H9 (cell line): ENCODE measurements around the gene AK5. TPM values are rescaled to one million over a fixed set of nuclear protein-coding genes. Genes with fewer than 3 reads are reported as not detected.
A peak's percentile ranks its signal among the peaks of the same experiment; 100 is the strongest.

Experiments used
- DNase-seq: peaks from one replicate; pipeline ENCODE4 v3.0.0-alpha.2; 2017
- H2AFZ ChIP-seq: one replicate; pipeline ENCODE4 v1.6.1; 2013; ENCODE audit warnings: mild to moderate bottlenecking, low read length, control low read depth, moderate library complexity
- H2AK5ac ChIP-seq: 2 replicates; pipeline ENCODE4 v1.6.1; 2013; ENCODE audit warnings: low read length, control low read depth, mixed read lengths; ENCODE audit not compliant: insufficient read length
- H2BK120ac ChIP-seq: one replicate; pipeline ENCODE4 v1.6.1; 2013; ENCODE audit warnings: low read depth, mild to moderate bottlenecking, low read length, control low read depth, inconsistent platforms; ENCODE audit not compliant: poor library complexity, severe bottlenecking
- H2BK12ac ChIP-seq: 2 replicates; pipeline ENCODE4 v1.6.1; 2013; ENCODE audit warnings: low read length, control low read depth, mixed read lengths, low read depth; ENCODE audit not compliant: insufficient read length
- H2BK15ac ChIP-seq: 2 replicates; pipeline ENCODE4 v1.6.1; 2013; ENCODE audit warnings: low read depth, low read length, control low read depth
- H2BK20ac ChIP-seq: one replicate; pipeline ENCODE4 v1.6.1; 2013; ENCODE audit warnings: low read depth, mild to moderate bottlenecking, low read length, control low read depth, inconsistent platforms; ENCODE audit not compliant: poor library complexity, severe bottlenecking
- H2BK5ac ChIP-seq: 2 replicates; pipeline ENCODE4 v1.6.1; 2013; ENCODE audit warnings: low read length, control low read depth, mixed read lengths; ENCODE audit not compliant: insufficient read length
- H3K14ac ChIP-seq: 2 replicates; pipeline ENCODE4 v1.6.1; 2013; ENCODE audit warnings: low read length, control low read depth; ENCODE audit not compliant: insufficient read depth
- H3K18ac ChIP-seq: 2 replicates; pipeline ENCODE4 v1.6.1; 2013; ENCODE audit warnings: low read depth, mild to moderate bottlenecking, mixed read lengths, low read length, control low read depth; ENCODE audit not compliant: insufficient read length
- H3K23ac ChIP-seq: 2 replicates; pipeline ENCODE4 v1.6.1; 2013; ENCODE audit warnings: low read length, control low read depth, mixed read lengths, low read depth; ENCODE audit not compliant: insufficient read length
- H3K23me2 ChIP-seq: 2 replicates; pipeline ENCODE4 v1.6.1; 2013; ENCODE audit warnings: low read depth, mild to moderate bottlenecking, mixed read lengths, low read length, control low read depth; ENCODE audit not compliant: insufficient read length, poor library complexity, severe bottlenecking
- H3K27ac ChIP-seq: 2 replicates; pipeline ENCODE4 v1.5.1; 2013; ENCODE audit warnings: low read length, control low read depth, mixed read lengths, low read depth; ENCODE audit not compliant: insufficient read length
- H3K27me3 ChIP-seq: 2 replicates; pipeline ENCODE4 v1.6.1; 2013; ENCODE audit warnings: low read length, control low read depth, inconsistent platforms; ENCODE audit not compliant: insufficient read depth
- H3K4ac ChIP-seq: 2 replicates; pipeline ENCODE4 v1.6.1; 2013; ENCODE audit warnings: low read depth, mild to moderate bottlenecking, control low read depth, inconsistent platforms, low read length, moderate library complexity
- H3K4me1 ChIP-seq: 2 replicates; pipeline ENCODE4 v1.6.1; 2013; ENCODE audit warnings: low read length, control low read depth, inconsistent platforms; ENCODE audit not compliant: insufficient read depth
- H3K4me2 ChIP-seq: 2 replicates; pipeline ENCODE4 v1.6.1; 2013; ENCODE audit warnings: low read length, control low read depth, mixed read lengths; ENCODE audit not compliant: insufficient read length, insufficient read depth
- H3K56ac ChIP-seq: 2 replicates; pipeline ENCODE4 v1.6.1; 2013; ENCODE audit warnings: low read depth, mild to moderate bottlenecking, mixed read lengths, low read length, control low read depth; ENCODE audit not compliant: insufficient read length
- H3K79me1 ChIP-seq: 2 replicates; pipeline ENCODE4 v1.6.1; 2013; ENCODE audit warnings: low read depth, mild to moderate bottlenecking, moderate library complexity, low read length, control low read depth, inconsistent platforms; ENCODE audit not compliant: insufficient read depth, poor library complexity, severe bottlenecking
- H3K79me2 ChIP-seq: 2 replicates; pipeline ENCODE4 v1.6.1; 2013; ENCODE audit warnings: low read length, control low read depth, inconsistent platforms; ENCODE audit not compliant: insufficient read depth
- H3K9ac ChIP-seq: 2 replicates; pipeline ENCODE4 v1.6.1; 2013; ENCODE audit warnings: low read length, control low read depth, mixed read lengths; ENCODE audit not compliant: insufficient read length; ENCODE audit errors: extremely low read depth
- H3K9me3 ChIP-seq: one replicate; pipeline ENCODE4 v1.6.1; 2013; ENCODE audit warnings: low read depth, low read length, inconsistent platforms; ENCODE audit not compliant: control insufficient read depth
- H3T11ph ChIP-seq: one replicate; pipeline ENCODE4 v1.6.1; 2013; ENCODE audit warnings: mild to moderate bottlenecking, low read length, control low read depth, inconsistent platforms
- H4K20me1 ChIP-seq: one replicate; pipeline ENCODE4 v1.6.1; 2013; ENCODE audit not compliant: control insufficient read depth, insufficient read length, insufficient read depth
- H4K5ac ChIP-seq: 2 replicates; pipeline ENCODE4 v1.6.1; 2013; ENCODE audit warnings: low read depth, mild to moderate bottlenecking, mixed read lengths, low read length, control low read depth; ENCODE audit not compliant: insufficient read length
- H4K8ac ChIP-seq: replicated peaks from 2 replicates; pipeline ENCODE4 v1.6.1; 2013; ENCODE audit warnings: low read length, control low read depth, mixed read lengths, low read depth; ENCODE audit not compliant: insufficient read length
- H4K91ac ChIP-seq: 2 replicates; pipeline ENCODE4 v1.6.1; 2013; ENCODE audit warnings: low read depth, mild to moderate bottlenecking, moderate library complexity, mixed read lengths, low read length, control low read depth; ENCODE audit not compliant: insufficient read length
- H3K27ac Mint-ChIP-seq, 3 experiments: 2 replicates in 2 of 3; 3 replicates in 1 of 3; pipeline ENCODE4 v1.8.0; 2020 to 2021; ENCODE audit warnings: mixed read lengths in 3 of 3, mild to moderate bottlenecking in 1 of 3, moderate library complexity in 1 of 3
- H3K27me3 Mint-ChIP-seq: 2 replicates; pipeline ENCODE4 v1.8.0; 2021; ENCODE audit warnings: low read depth, mild to moderate bottlenecking, moderate library complexity, mixed read lengths
- H3K36me3 Mint-ChIP-seq, 3 experiments: 2 replicates in 2 of 3; 3 replicates in 1 of 3; pipeline ENCODE4 v1.8.0; 2020 to 2021; ENCODE audit warnings: low read depth in 3 of 3, mixed read lengths in 3 of 3; ENCODE audit not compliant: insufficient read depth in 1 of 3
- H3K4me1 Mint-ChIP-seq, 2 experiments: 2 replicates each; pipeline ENCODE4 v1.8.0; 2020; ENCODE audit warnings: mixed read lengths in 2 of 2
- H3K4me3 Mint-ChIP-seq, 2 experiments: 2 replicates in 1 of 2; 3 replicates in 1 of 2; pipeline ENCODE4 v1.8.0; 2020 to 2021; ENCODE audit warnings: mild to moderate bottlenecking in 2 of 2, mixed read lengths in 2 of 2, moderate library complexity in 1 of 2
- H3K9me3 Mint-ChIP-seq, 2 experiments: 2 replicates in 1 of 2; 3 replicates in 1 of 2; pipeline ENCODE4 v1.8.0; 2020; ENCODE audit warnings: mild to moderate bottlenecking in 2 of 2, mixed read lengths in 2 of 2, moderate library complexity in 1 of 2
- WGBS: extraction: QIAGEN DNeasy Blood & Tissue Kit; methylation state at CpG from one replicate; pipeline ENCODE4 v1.1.7; 2013; ENCODE audit warnings: missing lambda C conversion rate, low lambda C conversion rate, mixed read lengths; ENCODE audit not compliant: insufficient read length; ENCODE audit errors: extremely low coverage; 5-methylcytosine and 5-hydroxymethylcytosine counted together
- total RNA-seq: library from RNA; stranded (reverse); gene quantifications from 2 replicates; pipeline ENCODE4 v1.2.1, GENCODE V29; 2021
- TF ChIP-seq, protein P1 (sequence below): fragments of 200-600 bp; sonication (generic); conservative IDR thresholded peaks from 3 replicates; pipeline ENCODE4 v1.8.0; 2021; ENCODE audit warnings: antibody characterized with exemption, mild to moderate bottlenecking

AK5 gene
- total RNA-seq, 1 experiment from 2014 or later = 2.5 TPM

DNA sequence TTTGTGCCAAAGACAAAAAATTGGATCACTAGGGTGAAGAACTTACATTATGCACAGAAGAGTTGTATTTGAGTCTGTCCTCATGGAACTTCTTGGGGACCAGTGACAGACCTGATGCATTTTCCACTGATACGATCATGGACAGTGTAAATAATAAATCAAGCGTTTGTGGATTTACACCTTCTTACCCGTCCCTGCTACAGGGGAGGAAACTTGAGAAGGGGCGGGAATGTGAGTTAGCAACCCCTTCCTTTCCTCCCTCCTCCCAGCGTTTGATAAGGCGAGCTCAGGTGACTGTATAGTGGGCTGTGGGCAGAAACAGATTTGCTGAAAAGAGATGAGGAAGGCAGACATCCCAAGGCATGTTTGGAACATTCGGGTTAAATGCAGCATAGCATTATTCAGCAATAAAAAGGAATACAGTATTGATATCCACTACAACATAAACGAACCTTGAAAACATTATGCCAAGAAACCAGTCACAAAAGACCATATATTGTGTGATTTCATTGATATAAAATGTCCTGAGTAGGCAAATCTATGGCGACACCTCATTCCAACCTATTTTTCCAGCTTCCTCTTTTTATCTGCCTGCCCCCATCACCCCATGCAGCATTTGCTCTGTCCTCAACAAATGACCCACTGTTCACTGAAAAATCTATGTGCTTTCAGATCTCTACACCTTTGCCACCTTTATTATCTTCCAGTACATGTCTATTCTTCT lies 271.9 kb downstream of the AK5 start:
- Mint-ChIP-seq H3K9me3 (no peaks in the 10 kb centered on the region), H3K4me1 (peaks cover 5 to 10% of the 10 kb centered on the region in 2 experiments; a peak in 3 of 4 replicates), H3K27ac (peak overlapping the region in 1 of 3 experiments; percentile 4; a peak in 1 of 7 replicates), H3K4me3 (no peak overlapping the region), H3K27me3 (no peaks in the 10 kb centered on the region), H3K36me3 (no peaks in the 10 kb centered on the region; a peak in 1 of 7 replicates)
- H3K4ac ChIP-seq = no peak overlapping the region
- TF ChIP-seq, protein P1, sequence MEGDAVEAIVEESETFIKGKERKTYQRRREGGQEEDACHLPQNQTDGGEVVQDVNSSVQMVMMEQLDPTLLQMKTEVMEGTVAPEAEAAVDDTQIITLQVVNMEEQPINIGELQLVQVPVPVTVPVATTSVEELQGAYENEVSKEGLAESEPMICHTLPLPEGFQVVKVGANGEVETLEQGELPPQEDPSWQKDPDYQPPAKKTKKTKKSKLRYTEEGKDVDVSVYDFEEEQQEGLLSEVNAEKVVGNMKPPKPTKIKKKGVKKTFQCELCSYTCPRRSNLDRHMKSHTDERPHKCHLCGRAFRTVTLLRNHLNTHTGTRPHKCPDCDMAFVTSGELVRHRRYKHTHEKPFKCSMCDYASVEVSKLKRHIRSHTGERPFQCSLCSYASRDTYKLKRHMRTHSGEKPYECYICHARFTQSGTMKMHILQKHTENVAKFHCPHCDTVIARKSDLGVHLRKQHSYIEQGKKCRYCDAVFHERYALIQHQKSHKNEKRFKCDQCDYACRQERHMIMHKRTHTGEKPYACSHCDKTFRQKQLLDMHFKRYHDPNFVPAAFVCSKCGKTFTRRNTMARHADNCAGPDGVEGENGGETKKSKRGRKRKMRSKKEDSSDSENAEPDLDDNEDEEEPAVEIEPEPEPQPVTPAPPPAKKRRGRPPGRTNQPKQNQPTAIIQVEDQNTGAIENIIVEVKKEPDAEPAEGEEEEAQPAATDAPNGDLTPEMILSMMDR = no peak
- no peak overlapping the region for H3K9ac ChIP-seq
- H2BK5ac ChIP-seq = no peak overlapping the region
- H3K14ac ChIP-seq = no peak overlapping the region
- no peak overlapping the region for H2AFZ ChIP-seq
- H2AK5ac ChIP-seq = no peak overlapping the region
- no peaks in the 10 kb centered on the region for H3K23me2 ChIP-seq
- H3K27ac ChIP-seq = no peak overlapping the region
- H3K56ac ChIP-seq = no peak overlapping the region
- H3T11ph ChIP-seq = no peak overlapping the region
- H4K20me1 ChIP-seq = no peaks in the 10 kb centered on the region
- H2BK12ac ChIP-seq = no peak overlapping the region
- no peaks in the 10 kb centered on the region for H3K4me1 ChIP-seq
- no peaks in the 10 kb centered on the region for H3K79me1 ChIP-seq
- WGBS = no CpG with 5 or more reads among the region's 9 CpGs
- no peaks in the 10 kb centered on the region for H3K79me2 ChIP-seq
- H4K91ac ChIP-seq = no peak overlapping the region
- no peak overlapping the region for H3K18ac ChIP-seq
- no peak overlapping the region for H4K5ac ChIP-seq
- H3K23ac ChIP-seq = no peak overlapping the region
- no peaks in the 10 kb centered on the region for H3K9me3 ChIP-seq
- no peak for DNase-seq
- no peak overlapping the region for H2BK15ac ChIP-seq
- H3K27me3 ChIP-seq = no peaks in the 10 kb centered on the region; the same call in 1 of the 2 replicates
- H4K8ac ChIP-seq = no peak overlapping the region
- no peak overlapping the region for H2BK120ac ChIP-seq
- H2BK20ac ChIP-seq = no peak overlapping the region
- H3K4me2 ChIP-seq = no peak overlapping the region
